GM18861 (cell line): ENCODE data around the gene PLXNA4.

Experiments used
- ATAC-seq: cut with Tn5 transposase; IDR thresholded peaks from one replicate; pipeline ENCODE4 v1.9.1; 2021; ENCODE audit not compliant: unreplicated experiment

The PLXNA4 gene

DNA sequence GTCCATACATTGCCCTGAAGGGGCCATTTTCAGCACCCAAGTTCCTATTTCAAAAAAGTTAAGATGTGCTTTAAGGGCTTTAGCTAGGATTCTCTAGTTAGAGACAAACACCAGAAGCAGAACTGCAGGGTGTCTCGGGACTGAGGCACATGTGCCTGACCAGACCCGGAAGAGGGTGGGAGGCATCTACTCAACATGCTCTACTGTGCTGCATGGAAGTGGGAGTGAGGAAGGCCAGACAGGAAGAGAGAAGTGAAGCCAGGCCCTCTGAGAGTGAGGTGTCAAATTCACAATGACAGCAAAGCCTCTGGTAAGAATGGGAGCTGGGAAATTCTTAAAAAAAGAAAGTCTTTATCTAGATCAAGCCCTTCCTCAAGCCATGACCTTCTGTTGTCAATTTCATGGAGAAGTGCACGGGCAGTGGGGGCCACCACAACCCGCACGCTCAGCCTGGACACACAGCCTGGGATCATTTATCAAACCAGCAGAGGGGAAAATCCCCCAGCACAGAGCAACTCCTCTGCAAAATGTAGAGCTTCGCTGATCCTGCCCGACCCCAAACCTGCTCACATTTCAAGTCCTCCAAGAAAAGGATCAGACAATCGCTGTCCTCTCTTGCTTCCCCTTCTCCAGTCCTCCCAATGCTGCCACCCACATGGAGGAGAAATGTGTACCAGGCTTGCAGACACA, 38.7 kb downstream of the PLXNA4 start:
- ATAC-seq: no peak

DNA sequence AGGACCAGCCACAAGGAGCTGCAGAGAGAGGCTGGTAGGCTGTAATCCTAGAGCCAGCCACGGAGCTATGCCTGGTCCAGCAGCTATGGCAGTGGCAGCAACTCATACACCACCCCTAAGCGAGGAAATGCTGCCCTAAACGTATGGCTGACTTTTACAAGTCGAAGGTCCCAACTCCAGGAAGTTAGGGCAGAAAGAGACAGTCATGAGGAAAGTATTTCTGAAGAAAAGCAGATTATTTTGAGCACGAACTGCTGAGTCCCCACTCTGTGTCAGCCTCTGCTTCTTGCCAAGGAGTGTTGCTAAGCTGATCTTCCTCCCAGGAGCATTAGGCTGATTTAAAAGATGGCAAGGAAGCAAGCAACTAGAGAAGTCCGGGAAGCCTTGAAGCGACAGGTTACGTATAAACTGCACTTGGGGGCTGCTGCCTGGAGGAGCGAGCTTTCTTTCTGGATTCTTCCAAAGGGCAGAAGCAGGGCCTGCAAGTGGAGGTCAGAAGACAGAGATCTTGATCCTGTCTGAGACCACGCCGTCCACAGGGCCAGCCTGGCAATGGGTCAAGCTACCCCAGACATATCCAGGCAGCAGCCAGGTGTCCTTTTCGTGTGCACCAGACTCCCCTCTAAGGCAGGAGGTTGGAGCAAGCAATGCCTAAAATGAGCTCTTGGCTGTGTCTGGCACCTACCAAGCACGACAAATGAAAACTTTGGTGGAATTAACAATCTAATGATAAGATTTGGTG, 39.4 kb downstream of the PLXNA4 start:
- no peak for ATAC-seq

DNA sequence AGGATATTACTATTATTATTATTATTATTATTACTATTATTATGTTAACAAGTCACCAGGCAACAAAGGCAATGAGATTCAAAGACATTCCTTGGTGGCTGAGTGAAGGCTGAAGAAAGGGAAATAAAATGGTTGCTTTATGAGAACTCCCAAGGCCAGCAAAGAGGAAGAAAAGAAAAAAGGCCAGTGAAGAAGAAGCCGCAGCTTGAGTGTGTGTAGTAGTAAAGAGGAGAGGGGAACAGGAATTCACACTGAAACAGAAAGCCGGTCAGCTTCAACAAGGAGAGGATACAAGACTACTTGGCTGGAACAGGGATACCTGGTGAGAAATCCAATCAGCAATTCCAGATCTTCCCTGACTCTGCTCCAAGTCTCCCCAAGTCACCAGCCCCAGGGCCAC, 42.4 kb downstream of the PLXNA4 start:
- no peak for ATAC-seq

DNA sequence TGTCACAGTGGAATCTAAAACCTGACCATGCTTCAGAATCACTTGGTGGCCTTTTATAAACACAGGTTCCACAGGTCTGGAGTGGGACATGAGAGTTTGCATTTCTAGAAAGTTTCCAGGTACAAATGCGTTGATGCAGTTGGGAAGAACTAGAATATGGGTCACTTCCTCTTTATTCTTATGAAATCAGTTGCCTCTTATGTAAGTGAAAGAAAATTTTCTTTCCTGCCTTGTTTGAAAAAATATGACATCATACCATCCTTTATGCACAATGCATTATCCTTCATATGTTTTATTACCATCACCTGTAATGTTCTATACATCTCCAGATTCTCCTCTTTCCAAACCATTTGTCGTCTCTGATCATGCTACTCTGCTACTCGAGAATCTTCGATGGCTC, 44.0 kb downstream of the PLXNA4 start:
- no peak for ATAC-seq

DNA sequence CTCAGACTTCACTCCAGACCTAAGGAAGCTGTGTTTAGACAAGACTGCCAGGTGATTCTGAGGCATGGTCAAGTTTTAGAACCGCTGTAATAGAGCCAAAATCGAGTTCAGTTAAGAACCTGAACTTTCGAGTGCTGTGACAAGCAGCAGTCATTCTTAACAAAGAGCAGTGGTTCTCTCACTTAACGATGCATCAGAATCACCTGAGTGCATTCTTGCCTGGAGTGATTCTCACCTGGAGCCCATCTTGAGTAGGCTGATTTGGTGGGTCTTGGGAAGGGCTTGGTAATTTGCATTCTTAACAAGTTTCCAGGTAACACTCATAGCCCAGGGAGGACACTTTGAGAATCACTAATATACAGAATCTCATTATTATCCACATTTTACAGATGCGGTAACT, 44.7 kb downstream of the PLXNA4 start:
- no peak for ATAC-seq

DNA sequence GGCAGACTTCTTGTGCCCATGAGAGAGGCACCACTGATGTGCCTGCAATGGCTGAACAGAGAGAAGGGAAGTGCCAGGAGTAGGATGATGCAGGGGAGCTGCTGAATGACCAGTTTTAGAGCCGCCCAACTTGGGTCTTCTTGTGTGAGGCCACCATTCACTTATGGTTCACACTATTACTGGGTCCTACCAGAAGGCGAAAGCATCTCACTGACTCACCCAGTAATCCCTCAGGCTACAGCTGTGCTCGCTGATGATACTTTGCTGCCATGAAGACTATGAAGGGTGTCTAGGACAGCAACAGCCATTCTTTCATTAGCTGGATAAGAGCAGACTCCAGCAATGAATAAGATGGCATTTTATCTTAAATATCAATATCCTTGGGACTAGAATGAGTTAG, 47.6 kb downstream of the PLXNA4 start:
- no peak for ATAC-seq

DNA sequence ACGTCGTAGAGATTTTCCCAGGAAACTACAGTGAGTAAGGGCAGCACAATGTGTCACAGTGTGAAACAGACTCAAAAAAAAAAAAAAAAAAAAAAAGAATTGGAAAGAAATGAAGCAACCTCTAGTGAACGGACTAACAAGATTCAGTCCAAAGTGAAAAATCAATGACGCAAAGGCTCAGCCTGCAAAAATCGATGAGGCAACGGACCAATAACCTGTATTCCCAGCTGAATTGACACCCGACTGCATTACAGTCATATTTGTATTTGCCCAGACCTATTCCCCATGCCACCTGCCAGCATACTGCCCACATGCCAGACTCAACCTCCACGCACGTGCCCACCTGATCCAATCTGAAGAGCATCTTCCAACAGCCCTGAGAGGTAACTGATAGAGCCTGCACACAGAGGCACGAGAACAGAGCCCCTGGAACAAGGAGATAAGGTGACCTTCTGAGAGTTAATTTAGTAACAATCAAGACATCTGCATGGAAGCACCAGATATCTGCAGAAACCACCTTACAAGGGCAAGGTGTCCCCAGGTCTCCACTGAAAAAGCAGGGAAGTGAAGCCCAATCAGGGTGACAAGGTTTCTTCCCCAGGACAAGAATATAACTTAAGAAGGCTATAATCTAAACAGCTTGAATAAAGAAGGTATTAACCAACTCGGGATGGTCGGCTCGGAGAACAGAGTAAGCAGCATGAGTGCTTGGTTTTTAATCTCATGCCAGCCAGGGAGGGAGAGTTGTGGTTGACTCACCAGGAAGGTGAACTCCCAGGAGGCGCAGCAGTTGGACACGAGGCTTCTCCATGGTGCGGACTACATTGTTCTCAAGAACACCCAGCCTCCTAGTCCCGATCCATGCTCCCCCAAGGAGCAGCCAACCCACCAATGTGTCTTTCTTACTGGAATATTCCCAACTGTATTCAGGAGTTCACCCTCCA, 48.5 kb downstream of the PLXNA4 start:
- ATAC-seq: no peak

DNA sequence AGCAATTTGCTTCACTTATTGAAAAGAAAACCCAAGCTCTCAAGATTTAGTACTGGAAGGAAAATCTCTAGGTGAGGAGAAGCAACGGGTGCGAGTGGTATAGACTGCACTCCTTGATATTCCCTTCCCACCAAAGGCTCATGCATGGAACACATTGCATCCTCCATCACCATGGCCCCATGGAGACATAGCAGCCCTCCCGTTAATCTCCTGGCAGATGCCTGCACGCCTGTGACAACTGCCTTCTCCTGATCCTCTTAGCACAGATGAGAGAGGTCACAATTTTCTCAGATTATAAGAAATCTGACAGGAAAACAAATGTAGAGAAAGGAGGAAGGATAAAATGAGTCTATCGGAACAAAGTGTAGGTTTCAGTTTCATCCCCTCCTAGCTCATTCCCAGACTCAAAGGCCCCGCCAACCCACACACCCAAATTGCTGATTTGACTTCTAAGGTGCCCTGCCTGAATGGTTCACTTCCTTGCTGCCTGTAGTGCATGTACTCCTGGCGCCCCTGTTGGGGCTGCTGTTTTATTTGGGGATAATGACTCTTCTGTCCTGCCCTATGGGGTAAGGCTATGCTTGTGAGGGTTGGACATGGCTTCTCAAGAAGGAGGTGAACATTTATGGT, 50.0 kb downstream of the PLXNA4 start:
- ATAC-seq: no peak

DNA sequence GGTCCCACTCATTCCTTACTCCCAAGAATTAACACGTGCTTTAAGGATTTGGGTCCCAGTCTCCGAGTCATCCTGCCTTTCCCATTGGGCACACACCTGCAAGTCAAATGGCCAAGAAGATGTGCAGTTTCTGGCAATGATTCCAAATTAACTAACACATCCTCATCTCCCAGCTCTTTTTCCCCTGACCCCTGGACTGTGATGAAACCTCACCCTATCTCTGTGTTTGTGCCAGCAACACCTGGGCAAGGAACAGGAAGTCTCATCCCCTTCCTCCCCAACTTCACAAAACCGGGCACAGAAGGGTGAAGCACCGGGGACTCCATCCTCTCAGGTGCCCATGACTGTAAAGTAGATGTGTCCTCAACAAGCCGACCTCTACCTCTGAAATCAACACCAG, 54.8 kb downstream of the PLXNA4 start:
- no peak for ATAC-seq

DNA sequence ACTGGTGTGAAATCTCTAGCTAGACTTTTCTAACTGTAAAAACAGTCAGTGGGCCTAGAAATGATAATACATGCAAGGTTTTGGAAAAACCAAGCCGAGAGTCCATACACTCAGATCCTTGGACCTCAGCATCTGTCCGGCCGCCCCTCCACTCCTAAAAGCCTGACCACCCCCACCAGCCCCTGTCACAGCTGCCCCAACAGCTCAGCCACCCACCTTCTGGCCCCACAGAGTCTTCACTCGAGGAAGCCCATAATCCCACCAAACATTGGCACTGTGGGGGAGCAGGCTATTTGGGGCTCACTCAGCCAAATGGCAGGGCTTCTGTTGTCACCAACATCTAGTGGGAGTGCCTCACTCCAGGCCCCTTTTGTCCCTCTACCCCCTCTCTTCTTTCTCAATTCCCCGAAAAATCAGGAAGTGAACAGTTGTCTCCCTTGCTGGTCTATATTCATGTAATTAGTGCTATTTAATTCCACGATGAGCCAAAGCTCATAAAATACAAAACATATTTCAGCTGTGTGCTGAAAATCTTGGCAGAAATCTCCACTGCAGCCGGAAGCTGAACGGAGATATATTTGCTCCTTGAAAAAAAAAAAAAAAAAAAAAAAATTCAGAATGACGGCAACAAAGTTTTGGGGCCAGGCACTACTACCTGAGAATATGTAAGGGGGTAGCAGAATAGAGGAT, 55.5 kb downstream of the PLXNA4 start:
- ATAC-seq: no peak

DNA sequence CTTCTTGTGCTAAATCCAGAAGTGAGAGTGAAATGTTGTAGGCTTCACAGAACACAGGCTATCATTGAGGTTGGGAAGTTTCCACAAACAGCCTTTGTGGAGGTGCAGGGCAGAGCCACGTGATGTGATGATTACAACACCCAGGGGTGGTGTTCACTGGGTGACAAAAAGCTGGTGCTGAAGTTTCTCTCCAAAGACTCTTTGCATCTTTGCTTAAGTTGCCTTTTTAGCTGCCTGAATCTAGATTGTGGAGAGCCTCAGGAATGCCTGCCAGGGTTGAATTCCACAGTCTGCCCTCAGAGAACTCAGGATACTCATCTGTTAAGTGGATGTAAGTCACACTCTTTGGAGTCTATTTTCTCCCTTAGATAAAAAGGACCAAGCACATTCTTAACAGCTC, 56.3 kb downstream of the PLXNA4 start:
- no peak for ATAC-seq

DNA sequence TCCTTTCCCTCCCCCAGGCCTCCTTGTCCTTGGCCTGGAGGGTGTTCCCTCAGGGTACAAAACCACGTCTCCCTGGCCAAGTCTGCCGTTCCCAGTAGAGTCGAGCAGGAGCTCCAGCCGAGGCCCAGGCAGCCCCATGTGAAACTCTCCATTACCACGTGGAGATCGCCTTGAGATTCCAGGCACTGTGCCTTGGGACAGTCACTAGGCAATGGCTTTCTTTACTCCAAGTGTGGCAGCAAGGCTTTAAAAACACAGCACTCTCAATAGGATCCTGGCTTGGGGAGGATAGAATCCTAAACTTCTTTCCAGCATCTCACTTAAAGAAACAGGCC, 57.5 kb downstream of the PLXNA4 start:
- no peak for ATAC-seq

DNA sequence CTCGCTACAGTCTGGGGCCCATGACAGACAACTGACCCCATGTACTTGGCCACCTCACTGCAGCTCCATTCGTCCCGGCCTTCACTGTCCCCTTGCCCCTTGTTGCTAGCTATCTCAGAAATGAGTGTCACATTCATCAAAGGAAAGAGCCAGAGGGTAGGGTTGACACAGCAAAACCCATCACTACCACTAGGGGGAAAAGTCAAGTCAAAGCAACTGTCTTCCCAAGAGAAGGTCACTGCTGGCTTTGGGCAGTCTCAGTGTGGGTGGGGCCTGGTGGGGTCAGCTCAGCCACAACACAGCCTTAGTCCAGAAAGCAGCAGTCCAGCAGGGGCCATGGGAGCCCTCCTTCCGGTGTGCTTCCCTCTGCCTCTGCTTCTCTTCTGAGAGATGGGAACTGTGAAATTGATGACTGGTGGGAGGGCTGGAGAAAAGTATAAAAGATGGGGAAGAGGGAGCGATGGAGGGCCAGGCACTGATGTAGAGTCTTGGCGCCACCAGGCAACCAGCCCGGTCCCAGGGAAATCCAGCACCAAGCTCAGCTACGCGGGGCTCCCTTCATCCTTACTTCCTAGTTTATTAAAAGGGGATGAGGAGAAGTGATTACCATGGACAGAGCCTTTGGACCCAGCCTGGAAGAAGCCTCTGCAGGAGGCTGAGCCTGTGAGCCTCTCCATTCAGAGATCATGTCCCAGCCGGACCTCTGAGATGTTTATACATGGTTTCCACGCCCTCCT, 58.0 kb downstream of the PLXNA4 start:
- ATAC-seq: no peak

DNA sequence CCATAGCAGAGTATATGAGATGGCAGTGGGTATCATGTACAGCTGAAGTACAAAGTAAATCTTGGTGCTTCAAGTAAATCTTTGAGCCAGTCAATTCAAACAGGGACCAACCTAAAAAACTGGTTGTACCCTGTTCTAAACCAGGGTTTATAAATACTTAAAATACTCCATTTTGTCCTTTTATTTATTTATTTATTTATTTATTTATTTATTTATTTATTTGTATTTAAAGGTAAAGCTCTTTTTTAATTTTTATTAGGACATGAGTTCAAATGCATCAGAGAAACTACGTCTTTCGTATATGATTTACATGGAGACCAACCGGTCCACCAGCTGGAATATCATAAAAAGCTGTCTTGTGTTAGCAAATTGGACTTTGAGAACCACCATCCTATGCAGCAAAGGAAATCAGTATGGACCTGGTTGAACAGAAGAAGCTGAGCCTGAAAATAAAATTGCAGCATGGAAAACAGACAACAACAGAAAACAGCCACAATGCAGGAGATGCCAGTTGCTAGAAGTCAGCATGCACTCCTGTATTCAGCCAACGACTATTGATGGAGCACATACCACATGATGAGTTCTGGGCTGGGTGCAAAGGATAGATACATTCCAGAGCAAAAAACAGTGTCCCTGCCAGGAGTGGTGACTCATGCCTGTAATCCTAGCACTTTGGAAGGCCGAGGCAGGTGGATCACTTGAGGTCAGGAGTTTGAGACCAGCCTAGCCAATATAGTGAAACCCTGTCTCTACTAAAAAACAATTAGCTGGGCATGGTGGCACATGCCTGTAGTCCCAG, 60.0 kb downstream of the PLXNA4 start:
- no peak for ATAC-seq

DNA sequence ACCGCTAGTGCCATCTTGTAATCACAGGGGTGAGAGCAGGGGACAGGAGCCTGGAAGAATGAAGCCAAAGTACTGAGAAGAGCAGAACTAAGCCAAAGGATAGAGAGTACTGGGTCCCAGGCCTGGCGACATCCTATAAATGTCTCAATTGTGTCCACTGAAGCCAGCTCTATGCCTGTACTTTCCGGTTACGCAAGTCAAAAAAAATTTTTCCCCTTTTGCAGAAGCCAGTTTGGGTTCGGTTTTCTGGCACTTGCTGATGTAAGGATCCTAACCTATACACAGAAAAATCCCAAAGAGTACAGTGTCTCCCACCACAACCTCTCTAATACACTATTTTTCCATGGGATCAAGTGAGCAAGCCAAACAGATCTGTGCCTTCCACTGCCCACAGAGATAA, 61.1 kb downstream of the PLXNA4 start:
- ATAC-seq: no peak

DNA sequence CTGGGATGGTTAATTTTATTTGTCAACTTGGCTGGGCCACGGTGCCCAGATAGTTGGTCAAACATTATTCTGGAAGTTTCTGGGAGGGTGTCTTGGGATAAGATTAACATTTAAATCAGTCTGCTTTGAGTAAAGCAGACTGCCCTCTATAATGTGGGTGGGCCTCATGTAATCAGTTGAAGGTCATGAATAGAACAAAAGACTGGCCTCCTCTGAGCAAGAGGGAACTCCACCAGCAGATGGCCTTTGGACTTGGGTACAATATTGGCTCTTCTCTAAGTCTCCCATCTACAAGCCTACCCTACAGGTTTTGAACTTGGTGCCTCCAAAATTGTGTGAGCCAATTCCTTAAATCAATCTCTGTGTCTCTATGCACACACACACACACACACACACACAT, 61.8 kb downstream of the PLXNA4 start:
- ATAC-seq: no peak

DNA sequence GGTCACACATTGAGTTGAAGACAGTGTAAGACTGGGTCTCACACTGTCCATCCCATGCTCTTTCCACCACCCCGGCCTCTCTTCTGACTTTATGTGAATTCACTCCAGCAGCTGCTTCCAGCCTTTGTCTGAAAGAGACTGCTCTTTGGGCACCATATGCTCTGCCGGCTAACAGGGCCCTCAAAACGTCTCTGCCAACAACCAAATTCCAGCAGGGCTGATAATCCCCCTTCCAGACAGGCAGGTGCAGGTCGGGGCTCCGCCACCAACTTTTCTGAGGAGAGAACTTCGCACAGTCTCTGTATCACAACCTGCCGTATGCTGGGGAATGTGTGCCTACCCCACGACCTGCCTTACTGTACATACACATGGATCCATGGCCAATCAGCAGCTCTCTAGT, 64.3 kb downstream of the PLXNA4 start:
- no peak for ATAC-seq

DNA sequence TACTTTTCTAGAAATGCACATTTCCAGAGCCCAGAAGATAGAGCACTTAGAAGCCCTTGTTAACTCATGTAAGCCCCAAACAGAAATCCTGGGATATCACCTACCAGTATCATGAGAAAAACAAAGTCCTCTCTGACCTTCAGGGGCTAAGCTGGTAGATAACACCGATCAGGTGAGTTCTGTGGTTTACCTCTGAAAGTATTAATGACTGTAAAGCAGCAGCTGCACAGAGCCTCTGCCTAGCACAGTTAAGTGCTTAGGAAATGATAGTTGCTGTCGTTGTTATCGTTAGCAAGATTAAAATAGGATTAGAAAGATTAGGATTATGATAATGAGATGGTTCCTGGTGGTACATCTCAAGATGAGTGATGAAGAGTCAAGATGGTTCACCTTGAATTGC, 64.9 kb downstream of the PLXNA4 start:
- no peak for ATAC-seq

DNA sequence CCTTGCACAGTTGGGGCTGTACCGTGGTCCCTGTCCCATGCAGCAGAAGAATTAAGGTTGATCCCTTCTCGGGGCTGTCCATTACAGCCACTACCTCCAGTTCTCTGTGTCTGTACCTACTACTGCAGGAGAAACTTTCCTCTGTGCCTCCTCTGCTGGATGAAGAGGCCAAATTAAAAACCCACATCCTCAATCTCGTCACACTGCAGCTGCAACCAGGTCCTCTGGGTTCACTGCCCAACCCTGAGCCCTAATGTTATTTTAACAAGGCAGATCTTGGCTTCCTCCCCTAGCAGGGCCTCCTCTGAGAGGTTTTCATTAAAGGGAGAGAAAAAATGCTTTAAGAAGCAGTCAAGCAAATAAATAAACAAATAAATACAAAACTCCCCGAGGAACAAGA, 66.6 kb downstream of the PLXNA4 start:
- ATAC-seq: no peak
